GM06990 (cell line): Measurements from ENCODE around the gene TRIP12.

Source experiments
- DNase-seq: peaks from one replicate; pipeline ENCODE4 v3.0.0-alpha.2; 2011; ENCODE audit not compliant: insufficient read length; ENCODE audit errors: extremely low read depth
- H3K27me3 ChIP-seq: replicated peaks from 2 replicates; pipeline ENCODE4 v1.6.0; 2011; ENCODE audit warnings: low read length; ENCODE audit not compliant: control insufficient read depth, insufficient read depth
- H3K36me3 ChIP-seq: 2 replicates; pipeline ENCODE4 v1.5.1; 2011; ENCODE audit warnings: low read length; ENCODE audit not compliant: control insufficient read depth, insufficient read depth
- H3K4me3 ChIP-seq: replicated peaks from 2 replicates; pipeline ENCODE4 v1.5.1; 2011; ENCODE audit warnings: low read depth, mild to moderate bottlenecking, control low read depth, low read length
- CTCF ChIP-seq: IDR thresholded peaks from 2 replicates; pipeline ENCODE4 v1.5.1; 2011; ENCODE audit warnings: low read length, control low read depth, mild to moderate bottlenecking, inconsistent platforms; ENCODE audit not compliant: insufficient read depth, poor library complexity, severe bottlenecking

Gene TRIP12

GRCh38 chr2:229818230-229818629, 103.6 kb downstream of the TRIP12 start:
- DNase-seq, result no peak
- no peaks in the 10 kb centered on the region for H3K27me3 ChIP-seq
- peaks cover 4% of the 10 kb centered on the region for H3K36me3 ChIP-seq
- no peak for TF ChIP-seq CTCF
- H3K4me3 ChIP-seq, result no peak overlapping the region

- H3K4me3 ChIP-seq, result no peak overlapping the region
- DNase-seq, result no peak
- peaks cover 4% of the 10 kb centered on the region for H3K36me3 ChIP-seq
- no peaks in the 10 kb centered on the region for H3K27me3 ChIP-seq
- TF ChIP-seq CTCF, result no peak
Observed at GRCh38 chr2:229815858-229816257, 106.0 kb downstream of the TRIP12 start.

- Histone ChIP-seq H3K4me3 (no peak overlapping the region), H3K36me3 (peaks cover 4% of the 10 kb centered on the region), H3K27me3 (no peaks in the 10 kb centered on the region)
- DNase-seq, result no peak
- no peak for TF ChIP-seq CTCF
Observed at GRCh38 chr2:229815342-229815741, 106.5 kb downstream of the TRIP12 start.

GRCh38 chr2:229810786-229811185, 111.0 kb downstream of the TRIP12 start:
- no peak overlapping the region for H3K4me3 ChIP-seq
- peaks cover 9% of the 10 kb centered on the region for H3K36me3 ChIP-seq
- no peaks in the 10 kb centered on the region for H3K27me3 ChIP-seq
- no peak for TF ChIP-seq CTCF
- no peak for DNase-seq

- TF ChIP-seq CTCF, result no peak
- Histone ChIP-seq H3K4me3 (no peak overlapping the region), H3K36me3 (peaks cover 9% of the 10 kb centered on the region), H3K27me3 (no peaks in the 10 kb centered on the region)
- DNase-seq, result no peak
Observed at GRCh38 chr2:229805559-229805958, 116.2 kb downstream of the TRIP12 start.

GRCh38 chr2:229802785-229803184, 119.0 kb downstream of the TRIP12 start:
- no peak overlapping the region for H3K4me3 ChIP-seq
- no peak for TF ChIP-seq CTCF
- peaks cover 10% of the 10 kb centered on the region for H3K36me3 ChIP-seq
- no peaks in the 10 kb centered on the region for H3K27me3 ChIP-seq
- DNase-seq, result no peak
